Measurements from ENCODE around the gene ZNF134. TPM values are rescaled to one million over a fixed set of nuclear protein-coding genes. Genes with fewer than 3 reads are reported as not detected.

Gene ZNF134
- polyA plus RNA-seq, 1 donor from 2014 or later: 40.7 TPM

- H3K27ac ChIP-seq (ENCODE audit: low read length): peak within 1 kb of the TSS; percentile 78
Observed at GRCh38 chr19:57632987-57633831, 19.2 kb downstream of the ZNF134 start, which contains the start of gene ZNF211. Gene ZNF211 (plus strand): TSS chr19:57633168. CDS start chr19:57633347, 179 bp downstream.

More at GRCh38 chr19:57632987-57633831, 19.2 kb downstream of the ZNF134 start, which contains the start of gene ZNF211:
- Histone ChIP-seq H3K4me3 (ENCODE audit: low read length) (peak within 1 kb of the TSS; percentile 95), H2AFZ (ENCODE audit: low read depth, low read length) (peak within 1 kb of the TSS; percentile 48), H3K4me2 (ENCODE audit: low read length) (peak within 1 kb of the TSS; percentile 74), H3K27me3 (ENCODE audit: insufficient read depth, low read depth, low read length) (no peaks in the 10 kb centered on the region), H4K20me1 (ENCODE audit: insufficient read depth) (no peaks in the 10 kb centered on the region), H3K79me2 (replicated peaks; ENCODE audit: insufficient read depth, low read length) (peaks cover 37% of the 10 kb centered on the region), H3K36me3 (ENCODE audit: insufficient read depth, low read length) (peaks cover 29% of the 10 kb centered on the region), H3K9ac (ENCODE audit: low read length) (peak within 1 kb of the TSS; percentile 86), H3K9me3 (ENCODE audit: low read length) (peaks cover 11% of the 10 kb centered on the region), H3K9me2 (ENCODE audit: insufficient read depth, low read length) (no peaks in the 10 kb centered on the region), H3F3A (ENCODE audit: insufficient read depth, low read length, poor library complexity, severe bottlenecking) (no peaks in the 10 kb centered on the region)
- TF ChIP-seq TAF1 (IDR thresholded peaks at IDR 0.05; ENCODE audit: low read depth) (peak; percentile 79), SMC3 (conservative IDR thresholded peaks at IDR 0.05; ENCODE audit: poor library complexity) (peak; percentile 55), MXI1 (conservative IDR thresholded peaks at IDR 0.05; ENCODE audit: poor library complexity, severe bottlenecking) (peak; percentile 59), EP300 (conservative IDR thresholded peaks at IDR 0.05; ENCODE audit: poor library complexity, severe bottlenecking) (peak; percentile 15), EZH2 (IDR thresholded peaks at IDR 0.05; ENCODE audit: borderline replicate concordance, insufficient read depth, low read length, poor library complexity, severe bottlenecking) (no peak), CTCF (IDR thresholded peaks at IDR 0.05; ENCODE audit: poor library complexity, severe bottlenecking) (peak; percentile 47), POLR2AphosphoS5 (IDR thresholded peaks at IDR 0.05) (peak; percentile 82), REST (IDR thresholded peaks at IDR 0.05; ENCODE audit: borderline replicate concordance) (peak; percentile 45), RAD21 (conservative IDR thresholded peaks at IDR 0.05) (peak; percentile 39)
